Neural progenitor cell (in vitro differentiated cells): ENCODE data around the gene LRRTM4.

ENCODE experiments used
- CTCF ChIP-seq: fragments of 200-600 bp; sonication (generic); IDR thresholded peaks from 2 replicates; pipeline ENCODE4 v1.5.1; 2017; ENCODE audit warnings: antibody characterized with exemption, mild to moderate bottlenecking
- EZH2 ChIP-seq: fragments of 200-600 bp; sonication (generic); IDR thresholded peaks from 2 replicates; pipeline ENCODE4 v1.6.1; 2017; ENCODE audit warnings: antibody characterized with exemption, mild to moderate bottlenecking, moderate library complexity
- EZH2phosphoT487 ChIP-seq: fragments of 200-600 bp; sonication (generic); IDR thresholded peaks from 2 replicates; pipeline ENCODE4 v1.6.1; 2017; ENCODE audit warnings: antibody characterized with exemption

- TF ChIP-seq CTCF (no peak), EZH2 (no peak), EZH2phosphoT487 (no peak)
Observed at GRCh38 chr2:77228391-77228790, 293.8 kb downstream of the LRRTM4 start.
